ENCODE results near the gene SH3YL1. TPM values are rescaled to one million over a fixed set of nuclear protein-coding genes. Genes with fewer than 3 reads are reported as not detected.
A peak's percentile ranks its signal among the peaks of the same experiment; 100 is the strongest.

Gene SH3YL1
- total RNA-seq, 1 experiment from 2014 or later = 25.7 TPM

DNA sequence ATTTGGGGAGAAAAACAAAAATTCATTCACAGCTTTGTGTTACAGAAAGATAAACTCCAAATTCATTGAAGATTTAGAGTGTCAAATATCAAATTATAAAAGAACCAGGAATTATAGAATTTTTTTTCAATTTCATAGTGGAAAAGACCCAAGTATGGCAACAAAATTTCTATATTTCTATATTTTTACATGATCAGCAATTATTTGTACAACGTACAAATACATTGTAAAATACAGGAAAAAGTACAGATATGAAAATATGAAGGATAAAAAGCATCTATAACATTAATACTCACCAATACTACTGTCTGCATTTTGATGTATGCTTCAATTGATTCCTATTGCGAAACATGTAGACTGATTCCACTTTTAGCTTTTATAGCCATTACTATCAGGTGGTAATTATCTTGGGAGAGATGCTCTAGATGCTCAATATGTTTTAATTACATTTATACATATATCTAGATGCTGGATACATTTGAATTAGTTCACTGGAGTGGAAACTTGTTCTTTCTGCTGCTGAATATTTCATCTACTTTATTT is 4.0 kb downstream of the SH3YL1 start:
- DNase-seq (ENCODE audit: extremely low read depth, low read depth) = no peak

DNA sequence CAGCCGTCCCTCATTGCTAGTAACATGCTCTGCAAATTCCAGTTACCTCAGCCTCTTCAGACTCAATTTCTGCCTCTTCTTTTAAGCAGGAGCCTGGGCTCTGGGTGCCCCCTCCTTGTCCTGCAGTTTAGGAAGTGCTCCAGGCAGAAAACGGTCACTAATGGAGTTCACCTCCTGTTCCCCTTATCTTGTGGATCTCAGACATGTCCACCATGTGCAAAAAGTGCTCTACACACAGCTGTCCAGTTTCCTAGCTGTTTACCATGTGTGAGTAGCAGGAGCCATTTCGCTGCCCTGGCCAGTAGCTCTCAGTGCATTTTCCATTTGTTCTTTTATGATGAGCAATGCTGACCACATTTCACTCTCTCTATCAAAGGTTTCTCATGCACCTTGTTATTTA is 4.9 kb downstream of the SH3YL1 start:
- DNase-seq (ENCODE audit: extremely low read depth, low read depth) = no peak

DNA sequence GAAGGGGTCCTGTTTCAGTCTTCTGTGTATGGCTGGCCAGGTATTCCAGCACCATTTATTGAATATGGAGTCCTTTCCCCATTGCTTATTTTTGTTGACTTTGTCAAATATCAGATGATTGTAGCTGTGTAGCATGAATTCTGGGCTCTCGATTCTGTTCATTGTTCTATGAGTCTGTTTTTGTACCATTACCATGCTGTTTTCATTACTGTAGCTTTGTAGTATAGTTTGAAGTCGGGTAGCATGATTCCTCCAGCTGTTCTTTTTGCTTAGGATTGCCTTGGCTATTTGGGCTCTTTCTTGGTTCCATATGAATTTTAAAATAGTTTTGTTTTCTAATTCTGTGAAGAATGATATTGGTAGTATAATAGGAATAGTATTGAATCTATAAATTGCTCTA is 6.0 kb downstream of the SH3YL1 start:
- no peak for DNase-seq (ENCODE audit: extremely low read depth, low read depth)

DNA sequence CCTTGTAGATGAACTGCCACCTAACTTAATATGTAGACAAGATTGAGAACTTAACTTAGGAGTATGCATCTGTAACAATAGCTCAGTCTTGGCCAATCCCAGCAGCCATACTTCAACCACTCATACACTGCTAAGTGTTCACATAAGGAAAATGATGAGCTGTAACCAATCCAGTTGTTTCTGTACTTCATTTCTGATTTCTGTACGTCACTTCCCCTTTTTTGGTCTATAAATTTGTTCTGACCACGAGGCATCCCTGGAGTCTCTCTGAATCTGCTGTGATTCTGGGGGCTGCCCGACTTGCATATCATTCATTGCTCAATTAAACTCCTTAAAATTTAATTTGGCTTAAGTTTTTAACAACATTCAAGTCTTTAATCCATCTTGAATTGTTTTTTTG is 6.4 kb downstream of the SH3YL1 start:
- no peak for DNase-seq (ENCODE audit: extremely low read depth, low read depth)

DNA sequence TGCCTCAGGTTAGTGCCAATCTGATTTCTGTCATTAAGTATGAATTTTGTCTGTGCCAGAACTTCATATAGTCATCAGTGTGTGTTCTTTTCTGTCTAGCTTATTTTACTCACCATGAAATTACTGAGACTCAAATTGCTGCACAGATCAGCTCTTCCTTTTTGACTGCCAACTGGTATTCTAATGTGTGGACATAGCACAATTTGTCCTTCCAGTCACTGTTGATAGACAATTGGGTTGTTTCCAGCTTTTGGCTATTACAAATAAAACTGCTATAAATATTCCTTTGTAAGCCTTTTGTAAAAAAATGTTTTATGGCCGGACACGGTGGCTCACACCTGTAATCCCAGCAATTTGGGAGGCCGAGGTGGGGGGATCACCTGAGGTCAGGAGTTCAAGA is 7.7 kb downstream of the SH3YL1 start:
- DNase-seq (ENCODE audit: extremely low read depth, low read depth) = no peak

DNA sequence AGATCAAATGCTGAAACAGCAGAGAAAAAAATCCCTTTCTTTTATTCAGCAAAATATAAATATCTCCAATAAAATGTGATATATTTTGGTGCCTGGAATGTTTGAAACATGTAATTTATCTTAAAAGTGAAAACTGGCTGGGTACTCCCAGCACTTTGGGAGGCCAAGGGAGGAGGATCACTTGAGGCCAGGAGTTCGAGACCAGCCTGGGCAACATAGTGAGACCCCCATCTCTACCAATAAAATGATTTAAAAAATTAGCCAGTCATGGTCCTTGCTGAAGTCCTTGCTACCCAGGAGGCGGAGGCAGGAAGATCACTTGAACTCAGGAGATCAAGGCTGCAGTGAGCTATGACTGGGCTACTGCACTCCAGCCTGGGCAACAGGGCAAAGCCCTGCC is 8.6 kb downstream of the SH3YL1 start:
- DNase-seq (ENCODE audit: extremely low read depth, low read depth) = no peak

DNA sequence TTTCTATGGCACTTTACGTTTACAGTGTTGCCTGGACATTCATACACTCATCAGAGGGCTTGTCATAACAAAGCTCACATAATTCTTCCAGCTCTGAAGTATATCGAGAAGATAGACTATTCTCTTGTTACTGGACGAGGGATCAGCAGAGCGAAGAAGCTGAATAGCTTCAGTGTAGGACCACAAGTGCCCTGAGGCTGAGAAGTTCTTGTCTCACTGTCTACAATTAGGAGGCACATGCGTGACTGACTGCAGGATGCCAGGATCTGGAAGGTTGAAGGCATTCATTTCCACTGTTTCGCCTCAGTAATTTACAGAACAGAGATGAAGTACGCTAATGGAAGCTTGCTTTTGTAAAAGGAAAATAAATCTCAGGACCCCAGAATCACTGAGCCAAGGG is 9.6 kb downstream of the SH3YL1 start:
- DNase-seq (ENCODE audit: extremely low read depth, low read depth) = no peak

DNA sequence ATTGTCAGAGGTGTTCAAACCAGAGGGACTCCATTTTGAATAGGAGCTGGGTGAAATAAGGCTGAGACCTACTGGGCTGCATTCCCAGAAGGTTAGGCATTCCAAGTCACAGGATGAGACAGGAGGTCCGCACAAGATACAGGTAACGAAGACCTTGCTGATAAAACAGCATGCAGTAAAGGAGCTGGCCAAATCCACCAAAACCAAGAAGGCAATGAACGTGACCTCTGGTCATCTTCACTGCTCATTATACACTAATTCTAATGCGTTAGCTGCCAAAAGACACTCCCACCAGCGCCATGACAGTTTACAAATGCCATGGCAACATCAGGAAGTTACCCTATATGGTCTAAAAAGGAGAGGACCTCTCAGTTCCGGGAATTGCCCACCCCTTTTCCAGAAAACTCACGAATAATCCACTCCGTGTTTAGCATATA is 10.6 kb downstream of the SH3YL1 start:
- no peak for DNase-seq (ENCODE audit: extremely low read depth, low read depth)

DNA sequence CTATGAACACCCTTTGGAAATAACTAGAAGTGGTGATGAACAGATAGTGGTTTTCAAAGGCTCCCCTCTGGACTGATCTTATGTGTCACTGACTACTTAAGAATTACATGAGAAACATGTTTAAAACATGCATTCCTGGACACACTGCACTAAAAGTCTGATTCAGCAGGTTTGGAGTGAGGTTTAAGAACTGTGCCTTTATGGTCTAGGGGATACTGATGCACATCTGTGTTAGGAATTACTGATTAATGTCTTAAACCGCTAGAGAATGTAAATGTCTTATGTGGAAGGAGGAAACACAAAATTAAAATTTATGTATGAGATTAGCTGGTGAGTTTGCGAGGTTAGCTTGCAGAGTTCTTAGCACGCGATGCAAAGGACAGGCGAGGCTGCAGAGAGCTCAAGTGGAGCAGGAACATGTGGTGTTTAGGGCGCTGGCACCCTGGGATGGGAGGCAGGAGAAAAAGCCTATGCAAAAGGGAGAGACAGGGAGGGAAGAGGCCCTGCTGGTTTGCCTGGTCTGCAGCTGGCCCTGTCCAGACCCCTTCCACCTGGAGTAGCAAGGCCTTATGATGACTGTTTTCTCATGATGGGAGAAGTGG is 11.7 kb downstream of the SH3YL1 start:
- no peak for DNase-seq (ENCODE audit: extremely low read depth, low read depth)

DNA sequence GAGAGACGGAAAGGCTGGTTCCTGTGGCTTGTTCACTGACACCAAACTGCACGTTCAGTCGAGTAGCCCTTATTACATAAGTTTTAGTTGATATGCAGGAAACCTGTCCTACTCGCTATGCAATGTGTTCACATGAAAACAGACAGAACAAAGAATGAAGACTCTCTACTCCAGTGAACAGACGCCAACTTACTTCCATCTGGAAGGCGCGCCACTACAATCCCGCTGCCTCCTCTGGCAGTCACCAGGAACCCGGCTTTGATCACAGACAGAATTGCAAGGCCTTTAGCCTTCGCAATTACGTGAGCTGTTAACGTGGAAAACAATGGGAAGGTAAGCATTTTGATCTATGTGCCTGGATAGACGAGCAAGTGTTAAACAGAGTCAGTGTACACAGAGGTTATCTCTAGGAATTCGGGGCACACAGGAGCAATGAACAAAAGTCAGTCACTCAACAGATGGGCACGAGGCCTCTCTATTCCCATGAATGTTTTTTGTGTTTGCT is 14.2 kb downstream of the SH3YL1 start:
- DNase-seq (ENCODE audit: extremely low read depth, low read depth) = no peak

DNA sequence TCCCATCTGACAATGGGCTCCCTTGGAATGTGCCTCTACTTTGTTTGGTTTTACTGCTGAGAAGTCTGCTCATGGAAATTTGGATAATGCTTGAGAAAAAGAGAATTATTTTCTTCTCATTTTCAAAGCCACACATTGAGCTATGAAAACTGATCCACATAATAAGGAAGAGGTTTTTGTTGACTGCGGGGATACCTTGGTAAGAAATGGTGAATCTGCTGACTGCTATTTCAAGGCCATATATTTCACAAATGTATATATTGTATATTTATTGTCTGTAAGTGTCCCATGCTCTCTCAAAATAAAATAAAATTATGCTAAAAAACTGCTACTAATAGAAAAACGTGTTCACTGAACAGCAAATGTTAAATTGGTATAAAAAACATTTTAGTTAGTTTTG is 15.1 kb downstream of the SH3YL1 start:
- DNase-seq (ENCODE audit: extremely low read depth, low read depth) = no peak

DNA sequence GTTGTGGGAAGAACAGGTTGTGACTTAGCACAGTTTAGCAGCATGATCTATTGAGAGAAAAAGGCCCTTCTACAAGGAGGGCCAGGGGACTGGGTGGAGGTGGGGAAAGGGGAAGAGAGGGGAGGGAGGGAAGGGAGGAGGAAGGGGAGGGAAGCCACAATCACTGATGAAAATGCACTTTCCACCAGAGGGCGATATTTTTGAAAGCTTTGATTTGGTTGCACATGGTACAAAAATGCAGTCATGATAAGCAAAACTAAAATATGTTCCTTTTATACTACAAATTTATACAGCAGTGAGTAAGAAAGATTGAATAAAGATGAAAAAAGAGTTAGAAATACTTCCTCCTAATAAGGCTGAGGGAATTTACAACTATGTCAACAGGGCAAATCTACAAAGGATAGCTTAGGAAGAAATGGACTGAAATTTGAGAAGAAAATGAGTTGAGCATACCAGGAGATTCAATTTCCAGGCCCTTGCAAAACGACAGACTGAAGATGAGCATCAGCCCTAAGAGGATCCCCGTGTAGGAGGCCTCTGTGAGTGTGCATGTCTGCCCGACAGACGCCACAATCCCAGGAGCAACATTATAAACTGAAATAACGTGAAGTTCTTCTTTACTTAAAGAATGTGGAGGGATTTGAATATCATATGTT is 17.2 kb downstream of the SH3YL1 start:
- peak; percentile 48 for DNase-seq (ENCODE audit: extremely low read depth, low read depth)

DNA sequence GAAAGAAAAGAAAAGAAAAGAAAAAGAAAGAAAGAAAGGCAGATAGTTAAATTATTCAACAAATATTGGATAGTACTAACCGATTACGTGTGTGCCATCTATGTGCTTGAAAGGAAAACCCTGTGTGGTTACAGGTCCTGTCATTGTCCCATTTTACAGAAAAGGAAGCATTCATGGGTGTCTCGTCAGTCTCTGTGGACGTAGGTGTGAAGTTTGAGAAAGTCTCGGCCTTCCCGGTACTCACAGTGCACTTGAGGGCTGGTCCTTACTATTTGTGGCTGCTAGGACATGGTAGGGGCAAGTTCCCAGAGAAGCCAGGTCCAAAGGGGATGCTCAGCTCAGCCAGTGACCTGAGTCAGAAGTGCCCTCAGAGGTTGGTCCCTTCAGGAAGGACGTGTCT is 19.3 kb downstream of the SH3YL1 start:
- DNase-seq (ENCODE audit: extremely low read depth, low read depth) = no peak

DNA sequence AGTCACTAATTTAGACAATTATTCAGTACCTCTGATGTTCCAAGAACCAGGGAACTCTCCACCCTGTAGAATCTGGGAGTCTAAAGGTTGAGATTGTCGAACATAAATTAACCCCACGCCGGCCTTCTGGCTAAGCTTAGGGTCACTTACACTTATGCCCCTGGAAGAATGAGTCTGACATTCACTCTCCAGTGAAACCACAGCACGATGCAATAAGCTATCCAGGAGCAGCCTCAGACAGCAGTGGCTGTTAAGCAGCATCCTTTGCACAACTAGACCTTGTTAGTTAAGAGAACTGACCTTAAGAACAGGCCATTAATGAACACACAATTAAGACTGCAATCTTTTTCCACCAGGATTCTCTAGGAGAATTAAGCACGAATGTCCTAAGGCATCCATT is 25.0 kb downstream of the SH3YL1 start:
- no peak for DNase-seq (ENCODE audit: extremely low read depth, low read depth)

DNA sequence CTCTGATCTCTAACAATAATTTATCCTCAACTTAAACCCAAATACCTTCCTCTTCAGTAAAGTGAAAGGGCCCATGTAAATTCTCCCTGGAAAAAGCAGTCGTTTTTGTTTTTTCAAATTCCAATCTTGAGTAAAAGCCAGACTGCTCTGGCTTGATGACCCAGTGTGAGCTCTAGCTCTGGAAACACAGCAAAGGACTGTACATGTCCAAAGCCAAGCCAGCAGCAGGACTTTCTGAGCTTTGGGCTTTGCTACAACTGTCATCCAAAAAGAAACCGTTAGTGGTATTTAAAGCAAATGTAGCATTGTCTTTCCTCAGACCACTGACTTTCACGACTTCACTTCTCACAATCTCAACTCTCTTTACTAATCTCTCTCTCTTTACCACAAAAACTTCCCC is 25.4 kb downstream of the SH3YL1 start:
- DNase-seq (ENCODE audit: extremely low read depth, low read depth) = no peak

DNA sequence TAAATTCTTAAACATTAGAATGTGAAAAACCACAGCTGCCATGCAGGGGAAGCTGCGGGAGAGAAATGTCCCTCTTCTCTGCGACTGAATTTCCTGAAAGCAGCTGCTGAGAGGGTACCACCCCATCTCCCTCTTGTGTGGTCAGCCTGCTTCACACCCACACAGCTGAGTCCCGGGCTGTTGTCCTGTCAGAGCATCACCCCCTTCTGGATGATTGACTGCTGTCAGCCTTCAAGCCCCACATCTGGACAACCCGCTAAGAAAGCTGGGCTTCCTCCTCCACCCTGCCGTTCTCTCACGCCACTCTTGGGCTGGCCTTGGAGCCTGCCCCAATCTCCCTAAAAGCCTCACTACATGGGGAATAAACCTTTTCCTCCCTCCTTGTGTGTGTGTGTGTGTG is 26.0 kb downstream of the SH3YL1 start:
- no peak for DNase-seq (ENCODE audit: extremely low read depth, low read depth)

DNA sequence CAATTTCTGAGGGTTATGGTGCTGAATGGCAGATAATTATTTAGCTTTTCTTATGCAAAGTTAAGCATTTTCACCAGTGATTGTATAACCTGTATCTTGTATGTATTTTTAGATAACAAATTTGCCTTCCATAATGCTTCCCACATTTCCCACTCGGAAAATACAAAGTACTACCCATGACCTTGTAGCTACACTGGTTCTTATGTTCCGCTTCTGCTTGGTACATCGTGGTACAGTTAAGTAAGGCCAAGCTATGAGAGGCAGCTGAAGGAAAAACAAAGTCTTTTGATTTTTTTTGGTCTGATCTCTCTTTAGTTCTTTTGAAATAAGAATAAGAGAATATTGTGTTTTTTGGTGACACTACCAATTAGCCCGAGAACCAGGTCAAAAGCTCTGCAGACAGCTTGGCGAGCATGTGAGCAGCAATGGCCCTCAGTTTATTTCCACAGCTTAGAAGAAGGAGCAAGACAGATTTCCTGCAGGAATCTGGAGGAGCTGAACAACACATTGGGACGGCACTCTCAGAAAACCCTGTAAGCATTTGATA is 26.8 kb downstream of the SH3YL1 start:
- DNase-seq (ENCODE audit: extremely low read depth, low read depth) = no peak

DNA sequence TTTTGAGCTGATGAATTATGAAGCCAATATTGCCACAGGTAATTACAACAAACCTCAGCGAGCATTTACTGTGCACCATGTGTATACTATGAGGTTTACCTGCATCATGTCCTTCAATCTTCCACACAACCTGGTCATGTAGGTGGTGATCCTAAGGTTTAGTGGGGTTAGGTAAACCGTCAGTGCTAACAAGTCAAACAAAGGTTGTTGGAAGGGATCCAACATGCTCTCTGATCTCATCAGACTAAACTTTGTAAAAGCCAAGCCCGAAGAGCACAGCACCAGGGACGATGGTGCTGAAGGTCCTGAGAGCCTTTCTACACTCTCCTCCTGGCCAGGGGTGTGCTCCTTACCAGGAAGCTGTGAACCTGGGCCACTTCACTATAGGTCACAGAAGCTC is 29.4 kb downstream of the SH3YL1 start:
- no peak for DNase-seq (ENCODE audit: extremely low read depth, low read depth)

DNA sequence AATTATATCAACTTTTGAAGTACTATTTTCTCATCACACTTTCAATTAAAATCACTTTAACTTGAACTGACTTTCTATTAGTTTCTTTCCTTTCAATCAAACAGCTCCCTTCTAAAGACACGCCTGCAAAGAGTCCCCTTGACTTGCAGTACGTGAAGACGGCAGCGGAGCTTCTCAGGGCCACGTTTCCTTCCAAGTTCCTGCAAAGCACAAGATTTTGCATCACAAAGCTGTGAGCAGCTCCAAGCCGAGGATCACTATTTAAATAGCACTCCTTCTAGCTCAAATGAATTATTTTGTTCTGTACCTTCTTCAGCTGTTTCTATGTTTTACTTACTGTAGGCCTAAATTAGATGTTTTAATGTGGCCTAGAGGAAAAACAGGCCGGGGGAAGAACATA is 30.8 kb downstream of the SH3YL1 start:
- no peak for DNase-seq (ENCODE audit: extremely low read depth, low read depth)

DNA sequence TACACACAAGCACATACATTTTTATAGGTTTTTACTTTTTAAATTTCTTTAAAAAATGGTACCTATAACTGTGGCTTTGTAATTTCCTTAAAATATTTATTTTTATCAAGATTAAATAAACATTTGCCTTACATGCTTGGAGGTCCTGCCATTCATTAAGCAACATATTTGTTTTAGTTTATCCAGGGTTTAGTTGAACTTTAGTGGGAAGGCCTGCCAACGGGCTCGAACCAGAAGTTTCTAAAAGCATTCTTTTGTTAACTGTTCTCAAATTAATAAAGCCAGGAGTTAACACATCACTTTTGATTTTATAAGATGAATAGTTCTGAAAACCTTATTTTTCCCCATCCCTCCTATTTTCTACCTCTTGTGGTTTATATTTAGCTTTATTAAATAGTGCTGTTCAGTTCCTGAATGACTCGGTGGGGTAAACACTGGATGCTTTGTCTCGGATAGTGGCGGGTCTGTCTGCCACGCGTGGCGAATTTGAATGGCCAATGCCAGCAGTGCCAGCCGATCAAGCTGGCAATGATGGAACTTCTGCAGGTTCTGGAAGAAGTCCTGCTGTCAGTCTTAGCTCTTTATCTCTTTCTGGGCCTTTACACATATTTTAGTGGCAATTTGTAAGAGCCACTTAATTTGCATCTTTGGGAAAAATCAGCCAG is 32.2 kb downstream of the SH3YL1 start:
- DNase-seq (ENCODE audit: extremely low read depth, low read depth) = no peak

DNA sequence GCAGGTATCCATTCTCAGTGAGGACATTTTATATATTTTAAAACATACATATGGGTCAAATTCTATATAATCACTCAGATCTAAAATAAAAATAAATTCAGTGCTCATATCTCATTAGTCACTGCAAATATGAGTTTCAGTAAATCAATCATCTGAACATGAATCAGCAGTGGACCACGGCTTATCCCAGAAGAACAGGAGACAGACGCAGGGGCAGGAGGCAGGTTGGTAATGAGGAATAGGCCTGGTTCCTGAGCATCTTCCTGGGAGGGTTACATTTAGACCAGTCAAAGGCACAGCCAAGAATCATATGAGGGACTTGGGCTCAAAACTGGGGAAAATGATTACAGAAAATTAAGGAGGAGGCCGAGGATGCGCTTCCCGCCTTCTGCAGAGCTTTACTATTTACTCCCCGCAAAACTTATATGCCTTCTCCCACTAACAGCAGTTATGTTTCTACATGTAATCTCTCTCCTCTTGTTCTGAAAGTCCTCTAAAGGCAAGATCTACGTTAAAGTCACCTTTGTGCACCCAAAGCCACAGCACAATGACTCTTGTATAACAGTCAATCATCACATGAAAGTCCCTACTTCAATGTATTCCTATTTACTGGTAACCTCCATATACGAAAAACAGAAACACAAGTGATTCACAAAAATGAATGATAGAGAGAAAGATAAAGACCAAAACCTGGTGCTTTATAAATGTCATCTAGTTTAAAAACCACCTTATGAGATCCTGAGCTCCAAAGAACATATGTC is 35.1 kb downstream of the SH3YL1 start:
- DNase-seq (ENCODE audit: extremely low read depth, low read depth) = no peak

All from NCI-H460 (cell line).